HAP-1 (cell line): ENCODE data around the gene BSCL2.
"Not testable (repeated sequence)": the region's sequence is repeated elsewhere in the genome, so short reads cannot be mapped to it uniquely, and the experiment has no call there.

Source experiments
- DNase-seq, 2 experiments: peaks; one replicate each; pipeline ENCODE4 v3.0.0-alpha.2; 2016 to 2020; ENCODE audit warnings: low spot score in 2 of 2
- H3K27me3 ChIP-seq: fragments of 250-450 bp; sonication (Bioruptor Pico); 2 replicates; pipeline ENCODE4 v1.5.1; 2020; ENCODE audit warnings: low read depth, mild to moderate bottlenecking, moderate library complexity
- H3K36me3 ChIP-seq: fragments of 250-450 bp; sonication (Bioruptor Pico); replicated peaks from 2 replicates; pipeline ENCODE4 v1.5.1; 2020; ENCODE audit warnings: mild to moderate bottlenecking
- H3K4me1 ChIP-seq: fragments of 250-450 bp; sonication (Bioruptor Pico); 2 replicates; pipeline ENCODE4 v1.5.1; 2020; ENCODE audit warnings: mild to moderate bottlenecking
- H3K4me3 ChIP-seq: fragments of 250-450 bp; sonication (Bioruptor Pico); 2 replicates; pipeline ENCODE4 v1.5.1; 2020; ENCODE audit warnings: mild to moderate bottlenecking, moderate library complexity
- H3K9me3 ChIP-seq: fragments of 250-450 bp; sonication (Bioruptor Pico); 2 replicates; pipeline ENCODE4 v1.5.1; 2020; ENCODE audit warnings: mild to moderate bottlenecking, moderate library complexity
- in situ Hi-C: fragments of 300-500 bp; cut with MboI; formaldehyde crosslinking; loops from 3 replicates; pipeline ENCODE4 v1.14.3; 2020; ENCODE audit warnings: low sequenced_read_pairs, inconsistent platforms, mixed read lengths

BSCL2 gene

DNA sequence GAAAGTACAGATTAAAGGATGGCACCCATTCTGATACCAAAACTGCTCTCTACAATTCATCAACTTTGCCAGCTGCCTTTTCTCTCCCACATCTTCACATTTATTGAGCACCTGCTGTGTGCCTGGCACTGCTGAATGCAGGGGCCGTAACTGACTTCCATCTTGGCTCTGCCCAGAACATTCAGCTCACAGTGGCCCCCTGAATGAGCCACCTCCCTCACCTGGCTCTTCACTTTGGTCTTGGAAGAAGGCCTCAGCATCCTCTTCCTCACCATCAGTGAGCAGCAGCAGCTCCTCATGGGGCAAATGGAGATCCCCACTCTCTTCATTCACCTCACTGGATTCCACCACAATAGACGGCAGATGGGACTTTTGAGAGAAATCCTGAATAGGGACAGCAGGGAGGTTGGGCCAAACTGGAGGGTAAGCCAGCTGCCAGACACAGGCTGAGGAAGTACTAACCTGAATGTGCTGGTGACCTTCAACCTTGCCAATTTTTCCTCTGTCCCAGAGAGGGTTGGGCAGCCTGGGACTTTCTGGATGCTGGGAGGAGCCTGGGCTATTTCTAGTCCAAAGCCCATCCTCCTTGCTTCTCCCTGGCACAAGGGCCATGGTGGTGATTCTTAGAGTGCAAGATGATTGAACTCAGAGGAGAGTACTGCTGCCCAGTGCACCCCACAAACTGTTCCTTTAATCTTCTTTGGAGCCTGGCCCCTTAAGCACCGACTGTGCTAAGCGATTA is 37.6 kb downstream of the BSCL2 start:
- Histone ChIP-seq H3K9me3 (no peaks in the 10 kb centered on the region), H3K4me1 (peaks cover 31% of the 10 kb centered on the region), H3K4me3 (no peak overlapping the region), H3K27me3 (no peaks in the 10 kb centered on the region), H3K36me3 (peaks cover 44% of the 10 kb centered on the region)
- DNase-seq = peak in 1 of 2 experiments; percentile 56
- in situ Hi-C loops = no loop called here

DNA sequence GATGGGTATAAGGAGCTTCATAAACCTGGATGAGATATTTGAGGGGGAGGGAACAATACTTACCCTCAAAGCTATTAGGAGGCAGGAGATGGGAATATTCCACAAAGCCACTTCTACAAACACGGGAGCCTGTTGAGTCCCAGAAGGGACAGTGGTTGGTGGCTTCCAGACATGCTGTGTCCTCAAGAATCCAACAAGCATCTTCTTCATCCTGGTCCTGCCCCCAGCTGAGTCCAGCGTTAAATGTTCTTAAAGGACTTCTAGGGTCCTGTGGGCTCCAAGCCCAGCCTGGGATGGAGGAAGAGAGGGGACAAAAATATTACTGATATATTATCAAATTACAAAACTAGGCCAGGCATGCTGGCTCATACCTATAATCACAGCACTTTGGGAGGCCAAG is 39.8 kb downstream of the BSCL2 start:
- peak overlapping the region; percentile 93 for H3K4me3 ChIP-seq
- no peaks in the 10 kb centered on the region for H3K27me3 ChIP-seq
- in situ Hi-C loops = no loop called here
- peaks cover 37% of the 10 kb centered on the region for H3K36me3 ChIP-seq
- H3K9me3 ChIP-seq = no peaks in the 10 kb centered on the region
- no peak for DNase-seq
- peaks cover 23% of the 10 kb centered on the region for H3K4me1 ChIP-seq

DNA sequence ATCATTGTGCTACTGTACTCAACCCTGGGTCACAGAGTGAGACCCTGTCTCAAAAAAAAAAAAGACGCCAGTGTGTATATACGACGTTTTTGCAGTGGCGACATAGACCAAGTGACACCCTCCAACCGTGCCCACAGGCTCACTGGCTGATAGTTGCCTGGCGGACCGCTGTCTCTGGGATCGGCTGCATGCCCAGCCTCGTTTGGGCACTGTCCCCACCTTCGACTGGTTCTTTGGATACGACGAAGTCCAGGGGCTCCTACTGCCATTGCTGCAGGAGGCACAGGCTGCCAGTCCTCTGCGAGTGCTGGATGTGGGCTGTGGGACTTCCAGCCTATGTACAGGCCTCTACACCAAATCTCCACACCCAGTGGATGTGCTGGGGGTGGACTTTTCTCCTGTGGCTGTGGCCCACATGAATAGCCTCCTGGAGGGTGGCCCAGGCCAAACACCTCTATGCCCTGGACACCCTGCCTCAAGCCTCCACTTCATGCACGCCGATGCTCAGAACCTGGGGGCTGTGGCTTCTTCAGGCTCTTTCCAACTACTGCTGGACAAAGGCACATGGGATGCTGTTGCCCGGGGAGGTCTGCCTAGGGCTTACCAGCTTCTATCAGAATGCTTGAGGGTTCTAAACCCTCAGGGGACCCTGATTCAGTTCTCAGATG is 40.8 kb downstream of the BSCL2 start:
- Histone ChIP-seq H3K27me3 (no peaks in the 10 kb centered on the region), H3K36me3 (peaks cover 45% of the 10 kb centered on the region), H3K4me3 (peak overlapping the region; percentile 93), H3K9me3 (no peaks in the 10 kb centered on the region), H3K4me1 (peaks cover 23% of the 10 kb centered on the region)
- peak in 1 of 2 experiments; percentile 47 for DNase-seq
- in situ Hi-C loops = no loop called here

DNA sequence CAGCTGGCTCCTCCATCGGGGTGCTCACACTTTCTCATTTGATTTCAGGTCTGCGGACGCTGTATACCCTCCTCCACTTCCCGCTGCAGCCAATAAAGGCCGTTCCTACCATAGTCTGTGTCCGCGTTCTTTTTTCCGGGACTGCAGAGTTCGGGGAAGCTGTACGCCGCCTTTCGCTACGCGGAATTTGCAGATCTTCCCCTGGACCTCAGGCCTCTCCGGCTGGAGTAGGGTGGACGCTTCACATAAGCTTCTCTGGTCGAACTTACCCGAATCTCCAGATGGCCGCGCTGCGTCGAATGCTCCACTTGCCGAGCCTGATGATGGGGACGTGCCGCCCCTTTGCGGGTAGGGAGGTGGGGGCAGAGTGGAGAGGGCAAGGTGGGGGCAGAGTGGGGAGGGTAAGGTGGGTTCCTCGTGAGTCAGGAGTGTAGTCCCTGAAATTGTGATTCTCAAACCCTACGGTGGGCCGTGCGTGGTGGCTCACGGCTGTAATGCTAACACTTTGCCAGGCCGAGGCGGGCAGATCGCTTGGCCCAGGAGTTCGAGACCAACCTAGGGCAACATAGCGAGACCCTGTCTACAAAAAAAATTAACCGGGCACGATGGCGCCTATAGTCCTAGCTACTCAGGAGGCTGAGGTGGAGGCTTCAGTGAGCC is 41.5 kb downstream of the BSCL2 start:
- H3K27me3 ChIP-seq = no peaks in the 10 kb centered on the region
- peaks cover 50% of the 10 kb centered on the region for H3K36me3 ChIP-seq
- no peaks in the 10 kb centered on the region for H3K9me3 ChIP-seq
- H3K4me3 ChIP-seq = peak overlapping the region; percentile 93
- in situ Hi-C loops = no loop called here
- DNase-seq = peak in 1 of 2 experiments; percentile 63
- H3K4me1 ChIP-seq = peaks cover 23% of the 10 kb centered on the region

DNA sequence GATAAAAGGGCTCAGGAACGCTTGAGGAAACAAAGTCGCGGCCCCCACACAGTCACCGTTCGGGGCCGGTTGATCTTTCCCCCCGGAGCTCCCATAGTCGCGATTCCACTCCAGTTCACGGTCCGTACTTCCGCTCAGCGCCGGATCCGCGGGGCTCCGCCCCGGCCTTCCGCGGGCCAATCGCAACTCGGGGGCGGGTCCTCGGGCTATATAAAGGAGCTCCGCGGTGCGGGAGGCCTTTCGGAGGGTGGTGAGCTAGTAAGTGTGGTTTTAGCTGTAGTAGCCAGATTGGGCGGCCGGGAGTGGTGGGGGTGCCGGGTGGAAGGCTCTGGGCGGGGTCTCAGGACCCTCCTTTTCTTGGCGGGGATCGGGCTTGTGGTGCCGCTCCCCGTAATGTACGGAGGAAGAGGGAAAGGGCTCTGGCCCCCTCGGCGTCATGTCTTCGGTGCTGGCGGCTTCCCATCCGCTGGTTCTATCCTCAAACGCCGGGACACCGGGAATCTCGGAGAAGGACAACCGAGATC is 42.1 kb downstream of the BSCL2 start, which contains the start of the genes C11orf98 and CSKMT:
Gene C11orf98, minus strand, starts transcription at position 136 of the 524 bp plus-strand sequence. Its CDS starts 41 bp downstream, at position 95.
Gene CSKMT, plus strand, starts transcription at position 238 of the 524 bp plus-strand sequence. CDS start 568 bp downstream, outside the sequence.
- H3K4me1 ChIP-seq = peaks cover 20% of the 10 kb centered on the region
- peak within 1 kb of the TSS; percentile 93 for H3K4me3 ChIP-seq
- H3K9me3 ChIP-seq = no peaks in the 10 kb centered on the region
- peaks cover 53% of the 10 kb centered on the region for H3K36me3 ChIP-seq
- peak; percentile 89 to 96 for DNase-seq
- in situ Hi-C loops = no loop called here
- no peaks in the 10 kb centered on the region for H3K27me3 ChIP-seq

DNA sequence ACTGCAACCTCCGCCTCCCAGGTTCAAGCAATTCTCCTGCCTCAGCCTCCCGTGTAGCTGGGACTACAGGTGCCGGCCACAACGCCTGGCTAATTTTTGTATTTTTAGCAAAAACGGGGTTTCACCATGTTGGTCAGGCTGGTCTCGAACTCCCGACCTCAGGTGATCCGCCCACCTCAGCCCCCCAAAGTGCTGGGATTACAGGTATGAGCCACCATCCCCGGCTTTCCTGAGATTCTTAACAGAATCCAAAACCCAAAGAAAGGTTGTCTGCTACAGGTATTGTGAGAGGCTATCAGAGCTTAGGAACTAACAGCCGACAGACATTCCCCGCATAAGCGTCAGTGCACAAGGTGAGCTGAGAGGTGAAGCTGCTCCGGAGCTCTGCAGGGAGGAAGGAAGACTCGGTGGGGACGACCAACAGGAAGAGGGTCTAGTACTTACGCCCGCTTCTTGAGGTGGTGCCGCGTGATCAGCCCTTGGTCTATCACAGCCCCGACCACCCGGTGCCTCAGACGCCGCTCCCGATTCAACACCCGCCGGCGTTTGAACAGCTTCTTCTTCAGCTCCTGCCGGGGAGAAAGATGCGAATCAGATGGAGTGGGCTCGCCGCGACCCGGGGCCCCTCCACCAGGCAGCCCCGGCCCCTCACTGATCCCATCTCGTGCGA is 42.7 kb downstream of the BSCL2 start:
- H3K36me3 ChIP-seq = peaks cover 53% of the 10 kb centered on the region
- H3K4me3 ChIP-seq = peak overlapping the region; percentile 93
- H3K4me1 ChIP-seq = peaks cover 15% of the 10 kb centered on the region
- in situ Hi-C loops = no loop called here
- no peaks in the 10 kb centered on the region for H3K27me3 ChIP-seq
- no peaks in the 10 kb centered on the region for H3K9me3 ChIP-seq
- DNase-seq = peak; percentile 60 to 76

DNA sequence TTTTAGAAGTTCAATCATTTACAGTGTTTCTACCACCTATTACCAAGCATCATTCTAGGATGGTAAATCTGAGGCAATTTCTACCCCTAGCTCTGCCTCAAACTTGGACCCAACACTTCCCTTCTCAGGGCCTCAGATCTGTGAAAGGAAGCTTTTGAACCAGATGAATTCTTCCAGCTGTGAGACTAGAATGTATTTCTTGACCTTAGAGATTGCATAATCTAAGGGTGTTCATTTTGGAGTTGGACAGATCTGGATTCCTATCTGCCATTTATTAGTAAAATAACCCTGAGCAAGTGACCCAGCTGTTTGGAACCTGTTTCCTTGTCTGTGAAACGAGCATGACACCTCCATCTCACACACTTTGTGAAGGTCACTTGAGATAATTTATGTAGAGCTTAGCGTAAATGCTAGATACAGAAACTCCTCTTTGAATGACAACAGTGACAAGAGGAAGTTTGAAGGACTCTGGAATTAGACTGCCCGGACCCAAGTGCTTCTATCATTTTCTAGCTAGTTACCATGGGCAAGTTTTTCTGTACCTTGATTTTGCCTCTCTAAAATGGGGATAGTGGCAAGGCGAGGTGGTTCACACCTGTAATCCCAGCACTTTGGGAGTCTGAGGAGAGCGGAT is 50.3 kb downstream of the BSCL2 start:
- peaks cover 12% of the 10 kb centered on the region; the same call in 1 of the 2 replicates for H3K36me3 ChIP-seq
- H3K27me3 ChIP-seq = no peaks in the 10 kb centered on the region
- no peaks in the 10 kb centered on the region for H3K9me3 ChIP-seq
- peaks cover 4% of the 10 kb centered on the region for H3K4me1 ChIP-seq
- DNase-seq = no peak
- in situ Hi-C loops = no loop called here
- H3K4me3 ChIP-seq = no peak overlapping the region

DNA sequence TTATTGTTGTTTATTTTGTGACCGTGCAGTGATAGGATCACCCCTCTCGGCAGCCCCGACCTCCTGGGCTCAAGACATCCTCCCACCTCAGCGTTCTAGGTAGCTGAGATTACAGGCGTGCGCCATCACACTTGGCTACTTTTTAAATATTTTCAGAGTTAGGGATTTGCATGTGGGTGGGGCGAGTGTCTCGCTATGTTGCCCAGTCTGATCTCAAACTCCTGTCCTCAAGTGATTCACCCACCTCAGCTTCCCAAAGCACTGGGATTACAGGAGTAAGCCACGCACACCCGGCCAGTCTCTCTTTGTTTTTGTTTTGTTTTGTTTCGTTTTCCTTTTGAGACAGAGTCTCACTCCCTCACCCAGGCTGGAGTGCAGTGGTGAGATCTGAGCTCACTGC is 52.9 kb downstream of the BSCL2 start:
- H3K9me3 ChIP-seq = no peaks in the 10 kb centered on the region
- in situ Hi-C loops = no loop called here
- H3K4me1 ChIP-seq = peaks cover 8% of the 10 kb centered on the region
- no peak for DNase-seq
- peaks cover 8% of the 10 kb centered on the region for H3K36me3 ChIP-seq
- no peak overlapping the region for H3K4me3 ChIP-seq
- no peaks in the 10 kb centered on the region for H3K27me3 ChIP-seq

DNA sequence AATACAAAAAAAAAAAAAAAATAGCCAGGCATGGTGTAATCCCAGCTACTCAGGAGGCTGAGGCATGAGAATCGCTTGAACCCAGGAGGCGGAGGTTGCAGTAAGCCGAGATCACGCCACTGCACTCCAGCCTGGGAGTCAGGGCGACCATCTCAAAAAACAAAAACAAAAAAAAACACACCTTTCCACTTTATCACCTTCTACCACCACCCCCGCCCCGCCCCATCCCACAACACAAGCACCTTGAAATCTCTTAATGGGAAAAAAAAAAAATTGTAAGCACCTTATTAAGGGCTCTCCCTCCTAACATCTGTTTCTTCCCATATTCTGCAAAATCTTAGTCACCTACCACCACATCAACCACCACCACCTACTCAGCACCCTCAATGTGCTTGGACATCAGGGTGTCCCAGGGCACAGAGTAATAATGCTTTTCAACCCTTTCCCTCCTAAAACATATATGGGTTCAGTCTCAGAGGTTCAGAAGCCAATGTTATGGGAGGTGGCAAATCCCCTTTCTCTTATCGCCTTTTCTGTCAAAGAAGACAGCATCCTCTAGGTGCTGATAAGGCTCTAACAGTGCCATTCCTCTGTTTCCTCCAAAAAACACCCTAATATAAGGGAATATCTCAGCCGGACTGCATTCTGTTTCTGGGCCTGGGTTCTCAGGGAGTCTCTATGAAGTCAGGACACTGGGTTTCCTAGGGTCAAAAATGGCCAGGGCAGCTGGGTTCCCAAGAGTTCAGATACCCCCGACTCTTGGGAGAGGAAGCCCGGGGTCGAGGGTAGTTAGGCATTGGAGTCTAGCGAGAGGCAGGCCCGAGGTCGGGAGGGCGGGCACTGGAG is 54.8 kb downstream of the BSCL2 start:
- no peaks in the 10 kb centered on the region for H3K27me3 ChIP-seq
- H3K4me1 ChIP-seq = peaks cover 8% of the 10 kb centered on the region
- no peak for DNase-seq
- in situ Hi-C loops = no loop called here
- H3K9me3 ChIP-seq = no peaks in the 10 kb centered on the region
- peak overlapping the region; percentile 83 for H3K4me3 ChIP-seq
- peaks cover 24% of the 10 kb centered on the region for H3K36me3 ChIP-seq

DNA sequence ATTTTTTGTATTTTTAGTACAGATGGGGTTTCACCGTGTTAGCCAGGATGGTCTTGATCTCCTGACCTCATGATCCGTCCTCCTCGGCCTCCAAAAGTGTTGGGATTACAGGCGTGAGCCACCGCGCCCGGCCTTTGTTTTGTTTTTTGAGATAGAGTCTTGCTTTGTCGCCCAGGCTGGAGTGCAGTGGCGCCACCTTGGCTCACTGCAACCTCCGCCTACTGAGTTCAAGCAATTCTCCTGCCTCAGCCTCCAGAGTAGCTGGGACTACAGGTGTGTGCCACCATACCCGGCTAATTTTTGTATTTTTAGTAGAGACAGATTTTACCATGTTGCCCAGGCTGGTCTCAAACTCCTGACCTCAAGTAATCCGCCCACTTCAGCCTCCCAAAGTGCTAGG is 56.9 kb downstream of the BSCL2 start:
- H3K36me3 ChIP-seq = peaks cover 34% of the 10 kb centered on the region
- H3K27me3 ChIP-seq, in situ Hi-C loops, DNase-seq, H3K9me3 ChIP-seq, H3K4me3 ChIP-seq: not testable (repeated sequence)
- peaks cover 15% of the 10 kb centered on the region for H3K4me1 ChIP-seq

DNA sequence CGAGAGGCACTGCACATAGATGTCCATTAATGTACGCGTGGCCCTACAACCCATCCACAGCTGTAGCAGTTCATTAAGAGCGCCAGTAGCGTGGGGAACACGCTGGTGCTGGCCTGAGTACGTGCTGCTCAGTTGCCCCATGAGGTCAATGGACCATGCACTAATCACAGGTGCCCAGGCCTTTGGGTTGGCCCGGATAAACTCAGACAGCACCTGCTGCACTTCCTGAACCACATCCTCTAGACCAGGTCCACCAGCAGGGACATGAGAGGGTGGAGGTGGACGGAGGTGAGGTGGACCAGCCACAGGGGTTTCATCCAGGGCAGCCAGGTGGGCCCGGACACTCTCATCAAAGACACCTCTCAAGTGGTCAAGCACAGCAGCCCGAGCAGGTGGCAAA is 57.7 kb downstream of the BSCL2 start:
- Histone ChIP-seq H3K9me3 (no peaks in the 10 kb centered on the region), H3K36me3 (peaks cover 41% of the 10 kb centered on the region), H3K4me1 (peaks cover 20% of the 10 kb centered on the region), H3K4me3 (no peak overlapping the region), H3K27me3 (no peaks in the 10 kb centered on the region)
- no peak for DNase-seq
- in situ Hi-C loops = no loop called here

DNA sequence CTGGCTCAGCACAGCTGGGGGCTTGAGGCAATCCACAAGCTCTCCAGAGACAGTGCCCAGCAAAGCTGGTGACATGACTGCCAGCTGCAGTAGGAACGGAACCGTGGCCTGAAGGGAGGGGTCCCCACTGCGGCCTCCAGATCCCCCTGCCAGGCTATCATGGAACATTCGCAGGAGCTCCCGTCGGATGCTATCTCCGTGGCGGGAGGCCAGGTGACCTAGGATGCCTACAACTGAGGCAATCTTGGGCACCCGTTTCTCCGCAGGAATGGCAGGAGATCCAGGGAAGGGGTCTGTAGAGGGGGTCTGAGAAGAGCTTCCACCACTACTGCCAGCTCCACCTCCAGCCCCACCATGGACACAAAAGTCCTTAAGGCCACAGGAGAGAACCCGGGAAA is 58.3 kb downstream of the BSCL2 start:
- H3K4me1 ChIP-seq = peaks cover 20% of the 10 kb centered on the region
- H3K36me3 ChIP-seq = peaks cover 46% of the 10 kb centered on the region
- in situ Hi-C loops = no loop called here
- no peak overlapping the region for H3K4me3 ChIP-seq
- no peaks in the 10 kb centered on the region for H3K27me3 ChIP-seq
- no peak for DNase-seq
- no peaks in the 10 kb centered on the region for H3K9me3 ChIP-seq
